Limb (tissue), 2 donors: ENCODE measurements around the gene LRRFIP1.
A peak's percentile ranks its signal among the peaks of the same experiment; 100 is the strongest.
"Not testable (repeated sequence)": the region's sequence is repeated elsewhere in the genome, so short reads cannot be mapped to it uniquely, and the experiment has no call there.

ENCODE experiments used
- DNase-seq, 2 donors: peaks; one replicate each; pipeline ENCODE4 v3.0.0-alpha.2; 2016; ENCODE audit errors: extremely low spot score in 2 of 2

LRRFIP1 gene

DNA sequence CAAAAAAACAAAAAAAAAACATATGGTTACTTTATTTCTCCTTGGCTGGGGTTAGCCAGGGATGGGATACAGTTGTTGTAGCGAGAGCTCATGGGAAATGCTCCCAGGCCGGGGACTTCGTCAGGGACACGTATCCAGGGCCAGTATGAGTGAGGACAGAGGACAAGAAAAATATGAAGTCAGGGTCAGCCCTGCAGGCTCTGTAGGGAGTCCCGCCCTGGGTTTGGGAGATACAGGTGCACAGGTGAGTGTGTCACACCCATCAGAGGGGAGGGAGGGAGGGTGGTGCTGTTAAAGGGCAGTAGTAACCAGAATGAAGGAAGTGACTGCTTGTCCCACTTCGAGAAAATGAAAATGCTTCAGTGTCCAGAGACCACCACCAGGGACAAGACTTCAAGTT is 115.6 kb downstream of the LRRFIP1 start:
- DNase-seq: no peak

DNA sequence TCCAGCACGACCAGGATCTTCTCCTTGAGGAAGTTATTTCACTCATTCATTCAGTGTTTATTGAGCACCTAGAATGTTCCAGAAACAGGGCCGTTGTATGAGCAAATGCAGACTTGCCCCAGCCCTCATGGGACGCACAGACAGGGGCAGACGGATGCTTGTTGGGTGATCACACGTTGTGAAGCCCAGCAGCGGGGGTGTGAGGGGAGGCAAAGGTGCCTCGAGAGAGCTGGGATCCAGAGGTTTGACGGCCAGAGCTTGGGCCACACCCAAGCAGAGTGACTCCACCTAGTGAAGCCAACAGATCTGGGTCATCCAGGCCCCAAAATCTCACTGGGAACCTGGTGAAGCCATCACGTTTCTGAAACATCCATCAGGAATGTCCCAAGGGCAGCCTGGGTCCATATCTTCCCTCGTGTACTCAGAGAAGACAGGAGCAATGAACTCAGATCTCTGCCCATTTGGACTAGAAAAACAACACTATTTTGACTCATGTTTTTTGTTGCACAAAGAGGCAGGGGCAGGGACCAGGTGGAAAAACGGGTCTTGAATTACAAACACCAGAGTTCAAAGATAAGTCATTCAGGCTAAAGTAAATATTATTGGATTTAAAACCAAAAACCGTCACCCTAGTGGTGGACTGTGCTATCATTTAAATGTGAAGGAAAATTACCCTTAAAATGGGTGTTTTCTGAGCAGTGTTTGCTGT is 116.3 kb downstream of the LRRFIP1 start:
- no peak for DNase-seq

DNA sequence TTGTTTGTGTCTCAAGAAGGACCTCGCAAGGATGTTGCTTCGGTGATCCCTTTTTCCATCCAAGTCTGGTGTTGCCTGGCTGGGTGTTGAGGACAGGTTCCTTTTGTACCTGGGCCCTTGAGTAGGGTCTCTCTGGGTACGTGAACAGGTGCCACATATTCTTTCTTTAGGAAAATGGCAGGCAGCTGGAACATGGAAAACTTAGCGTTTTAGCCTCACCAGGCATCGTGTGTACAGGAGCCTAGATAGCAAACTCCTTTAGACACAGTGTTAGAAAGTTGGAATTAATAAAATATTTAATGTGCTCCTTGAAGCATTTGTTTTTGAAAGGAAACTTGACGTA is 116.9 kb downstream of the LRRFIP1 start:
- DNase-seq: no peak

- DNase-seq: peak; percentile 63 to 91
Observed at GRCh38 chr2:237744613-237745249, 117.3 kb downstream of the LRRFIP1 start.

DNA sequence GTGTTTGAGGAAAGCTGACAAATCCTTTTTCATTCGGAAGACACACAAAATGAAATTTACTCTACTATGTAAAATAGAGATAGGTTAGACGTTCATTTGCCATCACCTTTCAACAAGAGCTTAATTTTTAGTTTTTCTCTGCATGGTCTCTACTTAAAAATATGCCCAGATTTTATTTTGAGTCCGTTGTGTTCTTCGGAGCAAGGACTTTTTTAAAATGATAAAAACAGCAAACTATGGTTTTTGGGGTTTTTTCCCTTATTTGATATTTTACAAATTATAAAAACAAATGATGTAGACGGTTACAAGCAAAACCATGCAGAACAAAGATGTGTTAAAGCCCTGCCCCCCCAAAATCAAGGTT is 117.8 kb downstream of the LRRFIP1 start:
- DNase-seq: no peak

GRCh38 chr2:237746302-237747080 is 119.1 kb downstream of the LRRFIP1 start:
- DNase-seq: no peak

GRCh38 chr2:237747189-237747588 is 119.8 kb downstream of the LRRFIP1 start:
- no peak for DNase-seq

GRCh38 chr2:237749002-237749401 is 121.6 kb downstream of the LRRFIP1 start:
- no peak for DNase-seq

GRCh38 chr2:237749961-237750360 is 122.6 kb downstream of the LRRFIP1 start:
- DNase-seq: no peak

DNA sequence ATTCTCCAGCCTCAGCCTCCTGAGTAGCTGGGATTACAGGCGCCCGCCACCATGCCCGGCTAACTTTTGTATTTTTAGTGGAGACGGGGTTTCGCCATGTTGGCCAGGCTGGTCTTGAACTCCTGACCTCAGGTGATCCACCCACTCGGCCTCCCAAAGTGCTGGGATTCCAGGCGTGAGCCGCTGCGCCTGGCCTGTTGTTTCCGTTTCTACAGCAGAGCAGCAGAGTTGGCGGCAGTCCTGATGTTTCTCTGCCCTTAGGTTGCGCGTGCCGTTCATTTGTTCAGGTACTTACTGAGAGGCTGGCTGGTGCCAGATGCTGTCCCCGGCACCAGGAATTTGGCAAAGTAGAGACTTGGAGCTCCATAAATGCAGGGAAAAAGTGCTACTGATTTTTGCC is 123.1 kb downstream of the LRRFIP1 start:
- DNase-seq: not testable (repeated sequence)

DNA sequence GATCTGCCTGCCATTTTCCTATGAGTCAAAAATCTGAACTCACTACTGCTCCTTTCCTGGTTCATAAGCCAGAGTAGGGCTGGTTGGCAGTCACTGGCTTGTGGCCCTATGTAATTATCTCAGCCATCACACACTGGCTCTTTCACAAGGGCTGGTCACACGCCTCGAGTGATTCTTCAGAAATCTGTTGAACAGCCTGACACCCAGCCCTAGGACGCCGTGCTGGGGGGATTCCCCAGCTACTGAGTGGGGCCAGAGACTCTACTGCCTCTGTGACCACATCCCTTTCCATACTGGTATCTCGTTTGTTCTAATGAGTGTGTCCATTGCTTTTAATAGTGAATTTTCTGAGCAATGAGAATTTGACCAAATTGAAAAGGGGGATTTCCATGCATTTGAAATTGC is 125.4 kb downstream of the LRRFIP1 start:
- DNase-seq: no peak

DNA sequence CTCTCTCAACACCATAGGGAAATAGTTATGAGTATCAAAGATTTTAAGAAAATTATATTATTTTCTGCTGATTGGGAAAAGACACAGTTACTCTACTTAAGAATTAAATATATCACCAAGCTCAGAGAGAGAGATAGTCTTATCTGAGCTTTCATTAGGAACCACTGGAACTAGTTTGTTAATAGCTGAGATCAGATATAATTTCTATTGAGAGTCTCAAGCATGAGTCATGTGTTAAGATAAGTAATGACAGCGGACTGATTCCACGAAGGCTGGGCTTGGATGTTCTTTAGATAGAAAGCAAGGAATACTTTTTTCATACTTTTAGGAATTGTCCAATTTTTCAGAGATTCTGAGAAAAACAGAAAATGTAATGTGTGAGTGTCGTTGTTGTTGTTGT is 126.8 kb downstream of the LRRFIP1 start:
- no peak for DNase-seq

DNA sequence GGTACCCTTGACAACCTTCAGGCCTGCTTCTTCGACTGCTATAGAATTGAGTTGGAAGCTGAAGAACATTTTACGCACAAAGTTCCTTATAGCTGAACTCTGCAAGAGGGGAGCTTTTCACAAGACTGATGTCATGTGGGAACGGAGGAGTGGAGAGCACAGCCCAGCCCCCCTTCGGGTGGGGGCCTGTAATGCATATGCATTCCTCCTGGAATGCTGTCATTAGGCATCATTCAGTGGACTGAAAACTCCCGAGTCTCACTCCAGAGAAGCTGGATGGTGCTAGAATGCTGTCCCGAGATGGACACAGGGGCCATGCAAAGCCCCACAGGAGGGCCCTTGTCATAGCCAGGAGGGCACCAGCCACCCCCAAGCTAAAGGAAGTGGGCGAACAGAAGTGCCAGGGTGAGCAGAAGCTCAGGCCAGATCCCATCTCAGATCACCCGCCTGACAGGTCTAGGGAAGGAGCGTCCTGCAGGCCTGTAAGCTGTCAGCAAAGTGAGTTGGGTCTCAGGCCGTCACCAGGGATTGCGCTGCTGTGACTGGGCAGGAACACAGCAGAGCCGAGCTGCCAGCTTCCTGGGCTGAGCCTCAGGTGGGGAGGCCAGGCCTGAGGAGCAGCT is 127.3 kb downstream of the LRRFIP1 start:
- no peak for DNase-seq

- no peak for DNase-seq
Observed at GRCh38 chr2:237757616-237758015, 130.2 kb downstream of the LRRFIP1 start.

- DNase-seq: no peak
Observed at GRCh38 chr2:237758185-237758584, 130.8 kb downstream of the LRRFIP1 start.

- no peak for DNase-seq
Observed at GRCh38 chr2:237759176-237759575, 131.8 kb downstream of the LRRFIP1 start.

DNA sequence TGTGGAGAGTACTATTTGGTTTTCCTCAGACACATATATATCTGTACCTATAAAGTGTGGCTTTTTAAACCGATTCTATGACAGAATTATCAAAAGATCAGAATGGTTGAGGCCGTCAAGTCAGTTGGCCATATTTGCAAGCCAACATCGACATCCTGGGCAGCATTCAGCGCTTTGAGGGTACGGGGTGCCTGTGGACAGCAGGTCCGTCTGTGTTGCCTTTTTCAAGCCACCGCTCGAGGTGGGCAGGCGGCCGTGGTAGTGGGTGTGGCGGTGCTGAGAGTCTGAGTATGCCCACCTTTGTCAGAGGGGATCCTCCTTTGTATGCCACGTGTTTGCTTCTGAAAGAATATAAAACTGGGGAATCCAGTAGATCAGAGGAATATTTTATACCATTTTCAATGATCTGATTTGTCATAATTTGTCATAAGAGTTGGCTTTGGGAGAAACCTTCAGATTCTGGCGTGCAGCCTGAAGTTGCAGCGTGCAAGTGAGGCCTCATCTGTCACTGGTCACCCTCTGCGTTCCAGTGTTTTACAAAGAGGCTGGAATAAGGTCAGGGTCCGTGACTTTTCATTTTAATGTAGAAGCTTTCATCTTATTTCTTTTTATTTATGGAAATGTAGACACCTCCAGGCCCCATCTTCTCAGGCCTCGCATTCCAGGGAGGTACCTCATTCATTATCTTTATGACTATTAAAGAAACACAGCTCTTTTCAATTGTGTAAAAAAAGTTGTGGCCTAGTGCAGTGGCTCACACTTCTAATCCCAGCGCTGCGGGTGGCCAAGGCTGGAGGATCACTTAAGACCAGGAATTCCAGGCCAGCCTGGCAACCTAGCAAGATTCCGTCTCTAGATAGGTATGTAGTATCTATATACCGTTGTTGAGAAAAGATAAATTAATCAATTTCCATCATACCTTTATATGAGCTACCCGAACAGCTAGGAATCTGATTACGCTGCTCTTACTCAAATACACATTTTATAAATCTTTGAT is 133.4 kb downstream of the LRRFIP1 start:
- DNase-seq: no peak

GRCh38 chr2:237762291-237763182 is 135.2 kb downstream of the LRRFIP1 start:
- not testable (repeated sequence) for DNase-seq

GRCh38 chr2:237763812-237764211 is 136.4 kb downstream of the LRRFIP1 start:
- DNase-seq: no peak

GRCh38 chr2:237765122-237765521 is 137.7 kb downstream of the LRRFIP1 start:
- not testable (repeated sequence) for DNase-seq
